Measurements from ENCODE around the gene FLT3.
"Not testable (repeated sequence)": the region's sequence is repeated elsewhere in the genome, so short reads cannot be mapped to it uniquely, and the experiment has no call there.

The FLT3 gene

DNA sequence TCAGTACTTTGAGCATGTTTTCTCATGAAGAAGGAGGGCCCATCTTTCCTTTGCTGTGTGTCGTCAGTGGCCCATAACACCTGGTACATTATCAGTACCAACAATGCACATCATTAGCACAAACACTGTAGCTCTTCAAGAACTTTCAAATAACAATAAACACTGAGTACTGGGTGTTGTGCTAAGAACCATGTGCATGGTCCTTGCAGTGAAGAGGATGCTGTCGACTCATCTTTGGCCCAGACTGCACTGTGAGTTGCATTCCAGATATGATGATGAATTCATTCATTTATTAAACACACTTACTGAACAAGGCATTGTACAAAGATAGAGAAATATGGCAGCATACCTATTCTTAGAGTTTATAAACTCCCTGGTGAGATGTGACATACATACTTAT, 55.8 kb downstream of the FLT3 start:
- no peak for DNase-seq (ENCODE audit: low spot score)

DNA sequence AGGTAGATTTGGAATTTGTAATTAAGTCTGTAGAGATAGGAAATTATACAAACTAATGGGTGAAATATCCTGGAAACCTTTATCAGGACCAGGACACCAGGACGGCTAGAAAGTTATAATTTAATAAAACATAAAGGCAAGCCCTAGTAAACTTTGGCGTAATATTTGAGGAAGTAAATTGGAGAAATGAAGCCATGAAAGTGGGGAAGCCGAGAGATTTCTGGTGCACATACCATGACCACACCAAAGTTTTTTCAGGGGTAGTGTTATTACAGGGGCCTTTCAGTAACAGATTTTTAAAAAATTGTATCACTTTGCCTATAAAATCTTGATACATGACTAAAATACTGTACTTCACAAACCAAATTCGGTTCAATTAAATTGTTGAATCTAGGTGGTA, 57.2 kb downstream of the FLT3 start:
- no peak for DNase-seq (ENCODE audit: low spot score)

- no peak for DNase-seq (ENCODE audit: low spot score)
These were observed 58.9 kb downstream of the FLT3 start for GRCh38 chr13:28041501-28041900.

GRCh38 chr13:28041031-28041461, 59.3 kb downstream of the FLT3 start:
- DNase-seq (ENCODE audit: low spot score) = peak; percentile 16

DNA sequence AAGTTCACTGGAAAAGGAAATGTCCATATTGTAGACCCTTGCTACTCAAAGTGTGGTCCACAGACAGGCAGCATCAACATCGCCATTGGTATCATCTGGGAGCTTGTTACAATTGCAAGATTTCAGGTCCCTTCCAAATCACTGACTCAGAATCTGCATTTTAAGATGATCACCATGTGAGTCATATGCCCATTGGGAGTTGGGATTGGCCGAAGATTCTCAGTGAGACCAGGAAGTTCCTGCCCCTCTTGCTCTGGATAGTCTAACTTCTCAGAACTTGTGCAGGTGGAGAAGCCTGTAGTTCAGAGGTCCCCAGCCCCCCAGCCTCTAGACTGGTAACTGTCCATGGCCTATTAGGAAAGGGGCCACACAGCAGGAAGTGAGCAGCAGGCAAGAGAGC, 63.0 kb downstream of the FLT3 start:
- DNase-seq (ENCODE audit: low spot score) = no peak

DNA sequence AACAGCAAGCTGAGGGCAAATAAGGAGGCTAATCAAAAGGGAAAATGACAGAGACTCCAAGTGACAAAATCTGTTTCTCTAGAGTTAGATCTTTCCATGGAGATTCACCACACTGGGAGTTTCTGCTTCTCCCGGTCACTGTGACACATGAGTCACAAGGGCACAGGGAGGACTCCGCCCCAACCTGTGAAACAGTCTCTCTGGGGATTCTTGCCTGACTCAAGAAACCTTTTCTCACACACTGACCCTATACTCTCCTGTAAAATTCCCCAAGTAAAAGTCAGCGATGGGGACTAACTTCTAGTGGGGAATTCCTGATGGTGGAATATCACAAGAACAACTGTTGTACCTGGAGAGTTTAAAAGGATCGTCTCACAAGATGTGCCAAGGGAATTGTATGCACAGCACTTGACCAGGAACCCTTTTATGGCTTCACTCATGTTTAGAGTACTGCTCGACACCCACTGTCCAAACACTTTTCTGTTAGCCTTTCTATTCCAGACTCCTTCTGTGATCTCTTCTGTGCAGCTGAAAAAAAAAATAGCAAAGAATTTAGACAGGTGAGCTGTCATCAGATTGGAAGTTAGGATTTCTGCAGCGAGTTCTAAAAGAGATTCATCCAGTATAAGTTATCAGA, 65.1 kb downstream of the FLT3 start:
- no peak for DNase-seq (ENCODE audit: low spot score)

GRCh38 chr13:28033894-28034655, 66.3 kb downstream of the FLT3 start:
- no peak for DNase-seq (ENCODE audit: low spot score)

GRCh38 chr13:28032438-28032837, 67.9 kb downstream of the FLT3 start:
- DNase-seq (ENCODE audit: low spot score) = not testable (repeated sequence)

GRCh38 chr13:28031896-28032288, 68.5 kb downstream of the FLT3 start:
- DNase-seq (ENCODE audit: low spot score) = no peak

GRCh38 chr13:28031220-28031895, 69.0 kb downstream of the FLT3 start:
- DNase-seq (ENCODE audit: low spot score) = no peak

GRCh38 chr13:28027607-28028364, 72.6 kb downstream of the FLT3 start:
- DNase-seq (ENCODE audit: low spot score) = no peak

- DNase-seq (ENCODE audit: low spot score) = no peak
These were observed 73.3 kb downstream of the FLT3 start for GRCh38 chr13:28027071-28027470.

- no peak for DNase-seq (ENCODE audit: low spot score)
These were observed 73.9 kb downstream of the FLT3 start for GRCh38 chr13:28026508-28026907.

- DNase-seq (ENCODE audit: low spot score) = peak; percentile 21
These were observed 77.4 kb downstream of the FLT3 start for GRCh38 chr13:28022848-28023518.

- DNase-seq (ENCODE audit: low spot score) = no peak
These were observed 86.1 kb downstream of the FLT3 start for GRCh38 chr13:28014301-28014700.

GRCh38 chr13:28013482-28013881, 86.9 kb downstream of the FLT3 start:
- DNase-seq (ENCODE audit: low spot score) = no peak

GRCh38 chr13:28012896-28013295, 87.5 kb downstream of the FLT3 start:
- DNase-seq (ENCODE audit: low spot score) = no peak

DNA sequence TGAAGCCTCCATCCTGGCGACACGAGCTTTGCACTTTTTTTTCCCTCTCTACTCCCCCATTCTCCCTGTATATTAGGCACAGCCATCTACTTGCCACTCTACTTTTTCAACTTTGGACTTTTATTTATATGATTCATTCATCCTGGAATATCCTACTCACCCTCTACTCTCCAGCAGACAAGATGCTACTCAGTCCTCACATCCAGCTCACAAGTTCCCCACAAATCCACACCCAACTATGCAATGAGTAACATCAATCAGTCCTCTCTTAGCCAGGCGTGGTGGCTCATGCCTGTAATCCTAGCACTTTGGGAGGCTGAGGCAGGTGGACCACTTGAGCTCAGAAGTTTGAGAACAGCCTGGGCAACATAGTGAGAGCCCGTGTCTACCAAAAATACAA, 88.0 kb downstream of the FLT3 start:
- DNase-seq (ENCODE audit: low spot score) = no peak

- no peak for DNase-seq (ENCODE audit: low spot score)
These were observed 90.3 kb downstream of the FLT3 start for GRCh38 chr13:28010046-28010445.

- not testable (repeated sequence) for DNase-seq (ENCODE audit: low spot score)
These were observed 95.4 kb downstream of the FLT3 start for GRCh38 chr13:28005016-28005415.

GRCh38 chr13:28002886-28003698, 97.3 kb downstream of the FLT3 start:
- no peak for DNase-seq (ENCODE audit: low spot score)

All from cerebellar cortex (tissue), 1 donor.